IMR-90 (cell line): ENCODE measurements around the gene CST7. TPM values are rescaled to one million over a fixed set of nuclear protein-coding genes. Genes with fewer than 3 reads are reported as not detected.

ENCODE experiments used
- ATAC-seq: fragments of 200-7000 bp; cut with Tn5 transposase; 2 replicates; pipeline ENCODE4 v1.9.1; 2020; ENCODE audit warnings: low read depth, mild to moderate bottlenecking, moderate library complexity
- BruUV-seq: library from RNA; stranded (reverse); fragments of 400-500 nt; replicated peaks from 2 replicates; lab custom pipeline; 2021; lab: Mats Ljungman, UMichigan
- CTCF ChIA-PET: fragments of 300-600 bp; formaldehyde crosslinking; extraction: SDS; loops from one replicate; lab custom pipeline; 2021; ENCODE audit warnings: antibody characterized with exemption; lab: Yijun Ruan, JAX
- POLR2A ChIA-PET: fragments of 300-600 bp; sonication (Branson Sonifier 250); formaldehyde crosslinking; loops from one replicate; lab custom pipeline; 2022; ENCODE audit warnings: antibody characterized with exemption; ENCODE audit not compliant: unreplicated experiment; lab: Charles Lee
- DNase-seq: peaks from one replicate; pipeline ENCODE4 v3.0.0; 2013
- H2AFZ ChIP-seq: replicated peaks from 2 replicates; pipeline ENCODE3; 2013; ENCODE audit warnings: low read length, mild to moderate bottlenecking; ENCODE audit not compliant: poor library complexity
- H2AK5ac ChIP-seq: 2 replicates; pipeline ENCODE4 v1.6.1; 2013; ENCODE audit warnings: low read depth, low read length, inconsistent platforms
- H2AK9ac ChIP-seq: replicated peaks from 2 replicates; pipeline ENCODE3; 2013; ENCODE audit warnings: mild to moderate bottlenecking, low read depth, low read length, moderate library complexity; ENCODE audit not compliant: poor library complexity
- H2BK120ac ChIP-seq: 2 replicates; pipeline ENCODE4 v1.6.1; 2013; ENCODE audit warnings: low read depth, low read length, inconsistent platforms
- H2BK15ac ChIP-seq: 3 replicates; pipeline ENCODE4 v1.6.1; 2013; ENCODE audit warnings: low read depth, low read length, inconsistent platforms
- H2BK20ac ChIP-seq: 2 replicates; pipeline ENCODE4 v1.6.1; 2013; ENCODE audit warnings: low read depth, mild to moderate bottlenecking, inconsistent platforms, low read length, moderate library complexity
- H2BK5ac ChIP-seq: 2 replicates; pipeline ENCODE4 v1.6.1; 2013; ENCODE audit warnings: mild to moderate bottlenecking, low read depth, low read length, inconsistent platforms; ENCODE audit not compliant: poor library complexity, severe bottlenecking
- H3K14ac ChIP-seq: replicated peaks from 2 replicates; pipeline ENCODE4 v1.6.1; 2013; ENCODE audit warnings: low read depth, low read length, inconsistent platforms
- H3K18ac ChIP-seq: 2 replicates; pipeline ENCODE4 v1.6.1; 2013; ENCODE audit warnings: low read depth, low read length, control low read depth
- H3K23ac ChIP-seq: 2 replicates; pipeline ENCODE4 v1.6.1; 2013; ENCODE audit warnings: low read depth, low read length, inconsistent platforms
- H3K27ac ChIP-seq: 2 replicates; pipeline ENCODE4 v1.5.1; 2013; ENCODE audit warnings: mild to moderate bottlenecking, control low read depth, low read length; ENCODE audit not compliant: insufficient read depth
- H3K27me3 ChIP-seq: 2 replicates; pipeline ENCODE4 v1.6.1; 2013; ENCODE audit warnings: low read length; ENCODE audit not compliant: control insufficient read depth, insufficient read depth
- H3K36me3 ChIP-seq: 2 replicates; pipeline ENCODE4 v1.6.1; 2013; ENCODE audit warnings: low read length, mixed read lengths; ENCODE audit not compliant: control insufficient read depth, insufficient read depth
- H3K4ac ChIP-seq: 2 replicates; pipeline ENCODE4 v1.6.1; 2013; ENCODE audit warnings: low read depth, low read length, inconsistent platforms
- H3K4me1 ChIP-seq: 2 replicates; pipeline ENCODE4 v1.6.1; 2013; ENCODE audit warnings: low read length, mixed read lengths; ENCODE audit not compliant: control insufficient read depth, insufficient read depth
- H3K4me2 ChIP-seq: 2 replicates; pipeline ENCODE4 v1.6.1; 2013; ENCODE audit warnings: low read depth, mild to moderate bottlenecking, control low read depth, low read length, moderate library complexity
- H3K4me3 ChIP-seq: 2 replicates; pipeline ENCODE4 v1.5.1; 2013; ENCODE audit warnings: low read depth, mild to moderate bottlenecking, control low read depth, low read length, moderate library complexity; ENCODE audit not compliant: insufficient read depth
- H3K56ac ChIP-seq: 2 replicates; pipeline ENCODE4 v1.6.1; 2013; ENCODE audit warnings: low read length, inconsistent platforms; ENCODE audit not compliant: insufficient read depth; ENCODE audit errors: extremely low read depth
- H3K79me1 ChIP-seq, 2 experiments: 2 replicates each; pipeline ENCODE4 v1.6.1; 2013; ENCODE audit warnings: low read length in 2 of 2, inconsistent platforms in 1 of 2, low read depth in 1 of 2
- H3K9ac ChIP-seq: 2 replicates; pipeline ENCODE4 v1.6.1; 2013; ENCODE audit warnings: low read depth, low read length, control low read depth
- H3K9me1 ChIP-seq: 2 replicates; pipeline ENCODE4 v1.6.1; 2013; ENCODE audit warnings: low read length, inconsistent platforms; ENCODE audit not compliant: insufficient read depth
- H3K9me3 ChIP-seq: 2 replicates; pipeline ENCODE4 v1.6.1; 2013; ENCODE audit warnings: low read length; ENCODE audit not compliant: control insufficient read depth, insufficient read depth
- H4K20me1 ChIP-seq: 2 replicates; pipeline ENCODE4 v1.6.1; 2013; ENCODE audit warnings: low read length, inconsistent platforms; ENCODE audit not compliant: insufficient read depth
- H4K5ac ChIP-seq: 2 replicates; pipeline ENCODE4 v1.6.1; 2013; ENCODE audit warnings: mild to moderate bottlenecking, low read depth, low read length, control low read depth
- H4K8ac ChIP-seq, 2 experiments: 2 replicates each; pipeline ENCODE4 v1.6.1; 2013; ENCODE audit warnings: low read depth in 2 of 2, low read length in 2 of 2, control low read depth in 1 of 2, inconsistent platforms in 1 of 2
- H4K91ac ChIP-seq: 2 replicates; pipeline ENCODE4 v1.6.1; 2013; ENCODE audit warnings: low read depth, low read length, inconsistent platforms; ENCODE audit not compliant: insufficient read depth
- CEBPB ChIP-seq: IDR thresholded peaks from 2 replicates; pipeline ENCODE4 v1.6.1; 2012; ENCODE audit warnings: low read depth, low read length, improper control_type of control experiment
- POLR2A ChIP-seq: IDR thresholded peaks from 2 replicates; pipeline ENCODE4 v1.6.1; 2012; ENCODE audit warnings: mild to moderate bottlenecking, low read depth, low read length
- WGBS, 2 experiments: methylation state at CpG; one replicate each; pipeline versions ENCODE4 v1.1.5 to v1.1.7; 2013; ENCODE audit warnings: missing lambda C conversion rate in 2 of 2; ENCODE audit not compliant: insufficient read length in 1 of 2; ENCODE audit errors: extremely low coverage in 2 of 2; 5-methylcytosine and 5-hydroxymethylcytosine counted together
- dilution Hi-C: fragments of 300-500 bp; cut with HindIII; formaldehyde crosslinking; loops from one replicate; pipeline ENCODE4 v1.14.3; 2018; ENCODE audit warnings: low sequenced_read_pairs; ENCODE audit not compliant: unreplicated experiment
- in situ Hi-C: fragments of 300-500 bp; cut with MboI; formaldehyde crosslinking; loops from 3 replicates; pipeline ENCODE4 v1.14.3; 2019; ENCODE audit warnings: low sequenced_read_pairs, inconsistent platforms, mixed read lengths
- intact Hi-C: fragments of 100-400 bp; cut with micrococcal nuclease; formaldehyde crosslinking; loops from 2 replicates; pipeline ENCODE4 v1.10.0; 2022
- polyA plus RNA-seq, 3 experiments: library from polyadenylated mRNA; depleted of rRNA; stranded (reverse); fragments of >200 nt; gene quantifications; 2 replicates each; pipeline ENCODE4 v1.2.3, GENCODE V29; 2012; ENCODE audit warnings: low replicate concordance in 1 of 3
- total RNA-seq: library from RNA; depleted of rRNA; stranded (reverse); fragments of >200 nt; gene quantifications from 2 replicates; pipeline ENCODE4 v1.2.3, GENCODE V29; 2012

The CST7 gene
- total and polyA plus RNA-seq, 2 of the 4 experiments (the other 2 are of a cell fraction), result not detected

DNA sequence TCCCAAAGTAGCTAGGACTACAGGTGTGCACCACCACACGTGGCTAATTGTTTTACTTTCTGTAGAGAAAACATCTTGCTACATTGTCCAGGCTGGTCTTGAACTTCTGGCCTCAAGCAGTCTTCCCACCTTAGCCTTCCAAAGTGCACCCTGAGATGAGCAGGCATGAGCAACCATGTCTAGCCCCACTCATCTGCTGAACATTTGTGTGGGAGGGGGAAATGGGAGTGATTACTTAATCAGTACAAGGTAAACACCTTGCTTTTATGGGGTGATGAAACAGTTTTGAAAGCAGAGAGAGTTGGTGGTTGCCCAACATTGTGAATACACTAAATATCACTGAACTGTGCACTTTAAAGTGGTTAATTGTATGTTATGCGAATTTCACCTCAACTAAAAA lies 38.2 kb downstream of the CST7 start:
- H3K4me3 ChIP-seq, result no peak overlapping the region
- H2AK5ac ChIP-seq, result no peak overlapping the region
- no peaks in the 10 kb centered on the region for H3K4me1 ChIP-seq
- ChIA-PET POLR2A (no interaction called here), CTCF (no interaction called here)
- peaks cover 10% of the 10 kb centered on the region; the same call in 1 of the 2 replicates for H3K9me1 ChIP-seq
- no peak overlapping the region for H2BK20ac ChIP-seq
- no peak overlapping the region for H3K18ac ChIP-seq
- no peak overlapping the region for H3K9ac ChIP-seq
- no peak overlapping the region for H2BK120ac ChIP-seq
- no peak overlapping the region for H4K91ac ChIP-seq
- H4K5ac ChIP-seq, result no peak overlapping the region
- H3K36me3 ChIP-seq, result no peaks in the 10 kb centered on the region
- no peak overlapping the region for H4K8ac ChIP-seq
- H2BK15ac ChIP-seq, result no peak overlapping the region
- H2AK9ac ChIP-seq, result no peak overlapping the region
- no peak overlapping the region for H2AFZ ChIP-seq
- WGBS, 2 experiments, result no CpG with 5 or more reads among the region's 2 CpGs
- dilution Hi-C loops (no loop called here), in situ Hi-C loops (loop anchor here (25.0 kb wide), 3 partner anchors 600 to 875 kb away; partner anchors contain the start of genes NINL and ZNF337), intact Hi-C loops (no loop called here)
- no peaks in the 10 kb centered on the region for H3K27me3 ChIP-seq
- H4K20me1 ChIP-seq, result peaks cover 2% of the 10 kb centered on the region
- TF ChIP-seq POLR2A, result no peak
- TF ChIP-seq CEBPB, result peak; percentile 60
- no peak overlapping the region for H2BK5ac ChIP-seq
- no peak overlapping the region for H3K4ac ChIP-seq
- no peak overlapping the region for H3K23ac ChIP-seq
- H3K79me1 ChIP-seq, result peaks cover 51 to 62% of the 10 kb centered on the region in 2 experiments
- DNase-seq (peak; percentile 32), ATAC-seq (no peak)
- no peak overlapping the region for H3K14ac ChIP-seq
- H3K4me2 ChIP-seq, result no peak overlapping the region
- BruUV-seq, result no TSS peak
- H3K9me3 ChIP-seq, result no peaks in the 10 kb centered on the region
- H3K27ac ChIP-seq, result no peak overlapping the region
- H3K56ac ChIP-seq, result no peak overlapping the region
